GM12801 (cell line): Measurements from ENCODE around the gene DCBLD1.

Source experiments
- TF ChIP-seq, protein P1 (sequence below): IDR thresholded peaks from one replicate; pipeline ENCODE4 v1.5.1; 2011; ENCODE audit warnings: control low read depth; ENCODE audit not compliant: insufficient read length; ENCODE audit errors: extremely low read depth

The DCBLD1 gene

GRCh38 chr6:117540670-117541069, 58.2 kb downstream of the DCBLD1 start:
- TF ChIP-seq, protein P1, sequence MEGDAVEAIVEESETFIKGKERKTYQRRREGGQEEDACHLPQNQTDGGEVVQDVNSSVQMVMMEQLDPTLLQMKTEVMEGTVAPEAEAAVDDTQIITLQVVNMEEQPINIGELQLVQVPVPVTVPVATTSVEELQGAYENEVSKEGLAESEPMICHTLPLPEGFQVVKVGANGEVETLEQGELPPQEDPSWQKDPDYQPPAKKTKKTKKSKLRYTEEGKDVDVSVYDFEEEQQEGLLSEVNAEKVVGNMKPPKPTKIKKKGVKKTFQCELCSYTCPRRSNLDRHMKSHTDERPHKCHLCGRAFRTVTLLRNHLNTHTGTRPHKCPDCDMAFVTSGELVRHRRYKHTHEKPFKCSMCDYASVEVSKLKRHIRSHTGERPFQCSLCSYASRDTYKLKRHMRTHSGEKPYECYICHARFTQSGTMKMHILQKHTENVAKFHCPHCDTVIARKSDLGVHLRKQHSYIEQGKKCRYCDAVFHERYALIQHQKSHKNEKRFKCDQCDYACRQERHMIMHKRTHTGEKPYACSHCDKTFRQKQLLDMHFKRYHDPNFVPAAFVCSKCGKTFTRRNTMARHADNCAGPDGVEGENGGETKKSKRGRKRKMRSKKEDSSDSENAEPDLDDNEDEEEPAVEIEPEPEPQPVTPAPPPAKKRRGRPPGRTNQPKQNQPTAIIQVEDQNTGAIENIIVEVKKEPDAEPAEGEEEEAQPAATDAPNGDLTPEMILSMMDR = no peak

DNA sequence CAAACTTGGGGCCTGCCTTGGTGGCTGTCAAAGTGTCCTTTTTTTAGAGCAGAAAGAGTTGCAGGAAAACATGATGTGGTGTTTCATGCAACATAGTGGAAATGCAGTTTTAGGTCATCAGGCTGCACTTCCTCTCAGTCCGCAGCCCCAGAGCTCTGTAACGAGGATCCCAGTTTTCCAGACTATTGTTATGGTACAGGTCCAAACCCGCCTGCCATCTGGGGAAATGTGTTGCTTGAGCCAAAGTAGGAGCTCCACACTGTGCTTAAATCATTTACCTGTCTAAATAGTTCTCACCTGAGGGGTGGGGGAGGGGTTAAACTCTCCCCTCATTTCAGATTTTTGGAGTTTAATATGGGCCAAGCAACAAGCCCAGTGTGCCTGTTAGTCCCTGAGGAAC, 60.0 kb downstream of the DCBLD1 start:
- TF ChIP-seq, protein P1 = no peak

DNA sequence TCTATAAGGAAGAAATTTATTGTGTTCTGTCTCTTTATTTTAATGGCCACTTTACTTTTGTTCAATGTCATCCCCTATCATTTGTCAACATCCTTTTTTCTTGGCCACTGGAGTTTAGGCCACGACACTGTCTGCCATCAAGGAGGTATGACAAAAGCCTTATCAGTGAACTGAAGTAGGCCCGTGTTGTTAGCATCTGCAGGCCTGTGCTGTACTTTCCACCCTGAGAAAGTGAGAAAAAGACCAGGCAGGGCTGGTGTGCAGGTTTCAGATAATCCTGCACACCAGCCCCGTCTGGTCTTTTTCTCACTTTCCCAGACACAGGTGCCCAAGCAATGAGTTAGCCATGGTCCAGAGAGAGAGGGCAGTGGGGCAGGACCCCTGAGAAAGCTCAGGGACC, 62.2 kb downstream of the DCBLD1 start:
- TF ChIP-seq, protein P1 = no peak

GRCh38 chr6:117545161-117545595, 62.7 kb downstream of the DCBLD1 start:
- TF ChIP-seq, protein P1 = no peak

DNA sequence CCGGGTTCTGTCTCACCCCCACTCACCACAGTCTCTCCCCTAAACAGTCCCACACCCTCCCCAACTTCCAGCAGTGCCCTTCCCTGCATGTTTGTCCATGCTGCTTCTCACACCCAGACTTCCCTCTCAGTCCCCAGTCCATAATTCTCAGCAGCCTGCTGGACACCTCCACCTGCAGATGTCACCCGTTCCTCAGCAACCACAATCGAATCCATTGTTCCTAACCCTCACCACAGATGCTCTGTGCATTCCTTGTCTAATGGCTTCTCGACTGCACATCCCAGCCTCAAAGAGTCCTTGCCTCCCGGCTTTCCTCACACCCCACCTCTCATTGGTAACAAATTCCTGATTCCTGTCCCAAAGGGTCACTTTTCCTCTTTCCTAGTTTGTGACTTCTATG, 64.2 kb downstream of the DCBLD1 start:
- TF ChIP-seq, protein P1 = no peak

DNA sequence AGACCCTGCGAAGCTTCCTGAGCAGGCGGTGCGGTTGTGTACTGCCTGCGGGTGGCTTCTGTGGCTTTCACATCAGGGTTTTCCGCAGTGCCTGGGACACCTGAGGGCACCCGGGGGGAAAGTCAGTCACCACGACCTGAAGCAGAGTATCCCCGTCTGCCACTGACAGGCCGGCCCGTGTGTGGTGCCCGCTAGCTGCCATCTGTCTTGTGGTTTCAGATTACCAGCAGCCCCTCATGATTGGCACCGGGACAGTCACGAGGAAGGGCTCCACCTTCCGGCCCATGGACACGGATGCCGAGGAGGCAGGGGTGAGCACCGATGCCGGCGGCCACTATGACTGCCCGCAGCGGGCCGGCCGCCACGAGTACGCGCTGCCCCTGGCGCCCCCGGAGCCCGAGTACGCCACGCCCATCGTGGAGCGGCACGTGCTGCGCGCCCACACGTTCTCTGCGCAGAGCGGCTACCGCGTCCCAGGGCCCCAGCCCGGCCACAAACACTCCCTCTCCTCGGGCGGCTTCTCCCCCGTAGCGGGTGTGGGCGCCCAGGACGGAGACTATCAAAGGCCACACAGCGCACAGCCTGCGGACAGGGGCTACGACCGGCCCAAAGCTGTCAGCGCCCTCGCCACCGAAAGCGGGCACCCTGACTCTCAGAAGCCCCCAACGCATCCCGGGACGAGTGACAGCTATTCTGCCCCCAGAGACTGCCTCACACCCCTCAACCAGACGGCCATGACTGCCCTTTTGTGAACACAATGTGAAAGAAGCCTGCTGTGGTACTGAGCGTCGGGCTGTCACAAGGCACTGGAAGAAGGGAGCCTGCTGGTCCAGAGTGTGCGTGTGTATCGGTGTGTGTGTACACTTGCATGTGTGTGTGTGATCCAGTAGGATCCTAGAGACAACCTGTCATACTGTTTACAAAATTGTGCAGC, 65.5 kb downstream of the DCBLD1 start:
- TF ChIP-seq, protein P1 = no peak

- TF ChIP-seq, protein P1 = no peak
Measured at GRCh38 chr6:117548797-117549301, 66.4 kb downstream of the DCBLD1 start.
